Activated effector memory CD4-positive, alpha-beta T cell treated with anti-CD3 and anti-CD28 coated beads, Interleukin-2, amount 50 U/mL, for 16 hours (primary cell): ENCODE measurements around the gene GALNT15.

Experiments
- DNase-seq: peaks from one replicate; pipeline ENCODE4 v3.0.0-alpha.2; 2020

GALNT15 gene

DNA sequence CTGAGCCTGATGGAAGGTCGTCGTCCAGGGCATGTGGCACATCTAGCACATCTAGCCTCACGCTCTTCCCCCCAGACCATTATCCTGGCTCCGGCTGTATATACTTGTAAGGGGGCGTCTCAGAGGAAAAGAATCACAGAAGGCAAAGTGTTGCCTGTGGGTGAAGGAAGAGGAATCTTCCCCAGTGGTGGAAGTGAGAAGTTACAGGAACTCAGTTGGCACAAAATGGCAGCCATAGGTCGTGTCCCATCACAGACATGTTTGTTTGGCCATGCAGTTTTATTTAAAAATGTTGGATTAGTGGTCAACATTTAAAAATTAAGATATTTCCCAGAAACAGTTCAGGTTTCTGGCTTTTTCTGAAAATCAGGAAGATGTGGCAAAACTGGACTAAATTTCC lies 13.6 kb downstream of the GALNT15 start:
- no peak for DNase-seq

DNA sequence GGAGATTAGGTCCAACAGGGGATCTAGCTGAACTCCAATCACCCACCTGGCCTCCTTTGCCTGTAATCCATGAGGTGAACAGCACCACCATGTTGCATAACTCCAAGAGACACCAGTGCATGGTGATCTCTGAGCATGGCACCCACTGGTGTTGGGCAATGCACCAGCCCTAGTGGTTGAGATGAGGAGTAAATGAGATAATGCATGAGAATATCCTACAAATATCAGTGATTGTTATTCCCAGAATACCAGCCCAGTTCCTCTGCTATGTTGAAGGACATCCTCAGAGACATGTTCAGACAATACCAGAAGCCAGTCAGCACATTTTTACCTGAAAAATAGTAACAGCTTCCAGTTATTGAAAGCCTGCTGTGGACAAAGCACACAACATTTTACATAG lies 14.7 kb downstream of the GALNT15 start:
- no peak for DNase-seq

DNA sequence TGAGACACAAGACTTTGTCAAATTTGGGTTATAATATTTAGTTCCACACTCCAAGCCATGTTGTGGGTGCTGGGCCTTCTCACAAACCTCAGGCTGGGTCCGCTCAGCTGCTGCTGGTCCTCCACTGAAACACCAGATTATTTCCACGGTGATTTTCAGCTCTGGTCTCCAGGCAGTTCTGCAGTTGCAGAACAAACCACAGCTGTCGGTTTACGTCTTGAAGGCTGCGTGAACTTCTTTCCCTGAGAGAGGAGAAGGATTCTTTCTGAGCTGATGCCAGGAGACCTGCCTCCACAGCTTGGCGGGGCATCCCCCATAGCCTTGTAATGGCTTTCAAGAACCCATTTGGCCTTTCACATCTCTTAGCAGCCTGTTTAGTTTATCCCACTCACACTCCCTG lies 16.2 kb downstream of the GALNT15 start:
- DNase-seq, result no peak

DNA sequence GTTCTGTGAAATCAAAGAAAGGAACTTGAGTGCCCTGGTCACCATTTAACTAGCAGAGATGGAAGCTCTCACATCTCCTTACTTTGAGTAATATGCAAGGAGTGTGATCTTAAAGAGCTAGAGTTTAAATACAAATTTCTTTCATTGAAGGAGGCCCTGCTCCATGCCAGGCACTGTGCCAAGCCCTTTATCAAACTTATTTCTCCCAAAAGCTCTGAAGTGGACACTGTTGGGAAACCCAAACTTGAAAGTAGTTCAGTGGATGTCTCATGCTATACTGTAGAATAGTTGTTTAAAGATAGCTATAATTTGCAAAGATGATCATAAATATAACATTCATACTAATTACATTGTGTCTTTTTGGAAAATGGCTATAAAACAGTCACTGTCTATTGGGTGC lies 17.1 kb downstream of the GALNT15 start:
- DNase-seq, result no peak

DNA sequence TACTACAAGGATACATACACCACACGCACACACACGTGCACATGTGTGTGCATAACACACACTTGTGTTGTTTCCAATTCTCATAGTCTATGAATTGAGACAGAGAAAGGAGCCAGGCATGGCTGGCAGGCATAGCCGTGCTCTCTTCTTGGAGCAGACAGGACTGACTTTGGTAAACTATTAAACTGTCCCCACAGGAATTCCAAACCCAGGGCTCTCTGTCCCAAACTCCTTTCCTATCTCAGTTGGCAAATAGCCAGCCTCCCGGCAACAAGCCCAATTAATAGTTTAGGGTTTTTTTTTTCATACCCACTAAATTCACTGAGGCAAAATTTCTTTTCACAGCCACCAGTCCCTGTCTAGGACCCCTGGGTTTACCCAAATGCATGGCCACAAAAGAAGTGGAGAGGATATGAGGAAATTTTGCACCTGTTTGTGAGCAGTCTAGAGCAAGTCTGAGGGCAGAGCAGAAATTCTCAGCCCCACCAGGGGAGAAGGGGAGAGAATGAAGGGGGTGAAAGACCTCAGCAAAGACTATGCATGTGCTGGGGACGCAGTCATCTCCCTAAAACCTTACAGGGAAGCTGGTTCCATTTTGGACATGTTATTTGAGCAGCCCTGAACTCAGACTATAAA lies 17.8 kb downstream of the GALNT15 start:
- DNase-seq, result no peak

DNA sequence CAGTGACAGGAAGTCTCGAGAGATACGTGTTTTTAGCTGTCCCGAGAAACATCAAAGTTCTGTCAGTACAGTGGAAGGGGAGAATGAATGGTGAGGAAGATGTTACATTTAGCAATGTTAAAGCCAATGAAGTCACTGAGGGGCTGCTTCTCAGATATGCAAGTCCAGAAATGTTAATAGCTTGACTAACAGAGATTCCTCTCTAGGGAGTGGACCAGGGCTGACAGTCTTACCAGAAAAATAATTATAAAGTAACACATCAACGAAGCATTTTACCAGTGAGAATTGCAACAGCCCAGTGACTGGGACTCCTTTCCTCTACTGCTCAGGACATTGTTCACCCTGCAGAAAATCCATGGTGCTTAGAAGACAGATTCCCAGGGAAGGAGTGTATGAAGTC lies 23.9 kb downstream of the GALNT15 start:
- no peak for DNase-seq

DNA sequence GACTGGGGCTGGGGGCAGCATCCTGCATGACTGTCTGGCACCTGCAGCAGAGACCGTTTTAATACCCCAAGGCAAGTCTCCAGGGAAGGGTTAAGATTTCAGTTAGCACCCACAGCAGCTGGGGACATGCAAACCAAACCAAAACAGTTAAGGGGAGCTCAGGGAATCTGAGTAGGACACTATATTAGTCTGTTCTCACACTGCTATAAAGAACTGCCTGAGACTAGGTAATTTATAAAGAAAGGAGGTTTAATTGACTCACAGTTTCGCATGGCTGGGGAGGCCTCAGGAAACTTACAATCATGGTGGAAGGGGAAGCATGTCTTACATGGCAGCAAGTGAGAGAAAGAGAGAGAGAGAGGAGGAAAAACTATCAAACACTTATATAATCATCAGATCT lies 25.3 kb downstream of the GALNT15 start:
- no peak for DNase-seq

DNA sequence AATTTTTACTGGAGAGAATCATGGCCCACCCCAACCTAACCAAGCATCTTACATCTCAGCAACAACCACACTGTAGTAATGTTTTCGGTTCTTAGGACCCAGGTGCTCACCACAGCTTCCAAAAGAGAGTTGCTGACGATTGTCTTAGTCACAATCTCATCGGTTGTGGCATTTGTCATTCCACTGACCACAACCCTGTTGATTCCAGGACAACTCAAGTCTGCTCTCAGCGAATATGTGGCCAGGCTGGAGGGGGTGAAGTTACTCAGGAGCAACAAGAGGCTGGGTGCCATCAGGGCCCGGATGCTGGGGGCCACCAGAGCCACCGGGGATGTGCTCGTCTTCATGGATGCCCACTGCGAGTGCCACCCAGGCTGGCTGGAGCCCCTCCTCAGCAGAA lies 25.9 kb downstream of the GALNT15 start:
- DNase-seq, result no peak

DNA sequence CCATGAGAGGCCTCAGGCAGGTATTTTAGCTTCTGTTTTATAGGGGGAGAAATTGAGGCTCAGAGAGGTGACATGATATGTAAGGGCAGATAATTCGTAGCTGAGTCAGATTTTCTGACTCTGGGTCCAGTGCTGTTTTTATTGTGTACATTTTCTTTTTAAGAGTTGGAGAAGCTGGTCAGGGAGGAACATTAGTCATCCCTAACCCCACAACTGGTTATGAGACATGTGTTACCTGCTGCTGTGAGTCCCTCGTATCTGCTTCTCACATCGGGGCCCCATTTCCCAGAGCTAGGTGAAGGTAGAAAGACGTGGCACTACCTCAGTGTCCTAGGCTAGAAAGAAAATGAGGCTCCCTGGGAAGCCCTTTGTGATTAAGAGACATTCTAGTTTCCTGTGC lies 28.6 kb downstream of the GALNT15 start:
- no peak for DNase-seq

DNA sequence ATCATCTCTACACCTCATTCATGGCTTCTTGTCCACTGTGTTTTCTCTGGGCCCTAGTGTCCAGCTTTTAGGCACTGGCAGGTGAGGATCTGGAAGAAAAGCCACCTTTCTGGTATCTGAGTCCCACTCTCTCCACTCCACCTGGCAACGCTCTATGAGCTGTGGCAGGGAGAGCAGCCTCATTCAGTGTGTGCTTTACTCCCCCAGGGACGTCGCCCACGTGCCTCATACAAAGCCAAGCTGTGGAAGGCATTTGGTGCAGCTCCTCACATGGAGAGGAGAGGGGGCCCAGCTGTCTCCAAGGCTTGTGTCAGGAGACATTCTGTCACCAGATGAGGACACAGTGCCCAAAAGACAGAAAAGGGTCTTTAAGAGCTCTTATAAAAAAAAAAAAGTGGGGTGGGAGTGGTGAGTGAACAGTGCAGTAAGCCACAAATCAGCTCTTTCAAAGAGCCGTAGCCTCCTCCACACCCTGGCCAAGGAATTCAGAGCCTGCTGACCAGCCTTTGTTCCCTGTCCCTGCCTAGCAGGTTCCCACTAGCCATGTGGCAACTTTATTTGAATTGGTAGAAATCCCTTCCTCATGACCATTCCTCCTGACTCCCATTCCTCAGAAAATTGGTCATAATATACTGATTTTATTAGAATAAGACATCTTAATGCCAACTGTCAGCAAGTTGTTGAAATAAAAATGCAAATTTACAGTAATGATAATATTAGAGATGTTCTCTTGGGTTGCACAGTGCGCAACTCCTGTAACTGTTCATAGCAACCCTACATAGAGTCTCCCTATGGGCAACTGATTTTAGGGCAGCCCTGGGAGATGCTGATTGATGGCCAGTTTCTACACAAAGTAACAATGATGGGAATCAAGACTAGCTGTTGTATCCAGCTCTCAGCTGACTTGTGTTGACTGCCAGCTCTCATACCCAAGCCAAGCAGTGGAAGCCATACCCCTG lies 29.5 kb downstream of the GALNT15 start:
- no peak for DNase-seq

DNA sequence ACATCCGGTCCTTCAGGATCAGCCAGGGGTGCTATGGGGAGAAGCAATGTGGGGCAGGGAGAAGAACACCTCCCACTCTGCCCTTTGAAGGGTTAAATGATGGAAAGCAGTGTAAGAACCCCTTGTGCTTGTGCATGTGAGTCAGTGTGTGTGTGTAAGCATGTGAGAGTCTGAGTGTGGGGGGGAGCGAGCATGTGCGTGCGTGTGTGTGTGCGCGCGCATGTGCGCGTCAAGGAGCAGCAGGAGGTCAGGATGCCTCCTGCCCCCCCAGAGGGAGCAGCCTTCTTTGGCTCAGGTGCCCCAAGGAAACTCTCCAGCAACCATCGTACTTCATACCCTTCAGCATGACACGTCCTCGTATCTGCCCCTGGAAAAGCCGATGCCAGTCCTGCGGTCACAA lies 30.3 kb downstream of the GALNT15 start:
- no peak for DNase-seq

DNA sequence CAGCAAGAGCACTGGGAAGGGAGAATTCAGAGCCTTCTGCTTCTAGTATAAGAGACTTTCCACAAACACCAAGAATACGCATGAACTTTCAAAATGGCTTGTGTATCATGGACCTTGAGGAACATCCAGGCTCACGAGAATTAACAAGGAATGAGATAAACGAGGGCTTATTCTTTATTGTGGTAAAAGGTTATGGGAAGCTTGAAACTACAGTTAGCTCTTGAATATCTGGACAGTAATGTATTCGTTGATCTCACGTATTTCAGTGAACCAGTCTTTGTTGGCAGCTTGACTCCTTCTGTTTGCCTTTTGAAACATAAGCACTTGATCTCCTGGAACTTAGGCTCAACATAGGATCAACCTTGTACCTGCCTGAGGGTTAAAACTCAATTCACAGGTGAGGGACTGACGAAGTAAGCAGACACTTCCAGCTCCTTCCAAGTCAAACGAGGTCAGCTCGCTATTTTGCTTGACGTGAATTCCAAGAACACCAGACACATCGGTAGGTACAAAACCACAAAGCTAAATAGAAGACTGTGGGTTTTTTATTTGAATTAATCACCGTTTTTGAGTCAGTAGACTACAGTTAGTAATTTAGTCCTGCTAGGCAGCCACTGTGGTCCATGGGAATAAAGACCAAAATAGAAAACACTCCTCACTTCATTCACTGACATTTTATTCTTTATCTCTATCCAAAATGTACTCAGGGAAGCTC lies 30.8 kb downstream of the GALNT15 start:
- no peak for DNase-seq

DNA sequence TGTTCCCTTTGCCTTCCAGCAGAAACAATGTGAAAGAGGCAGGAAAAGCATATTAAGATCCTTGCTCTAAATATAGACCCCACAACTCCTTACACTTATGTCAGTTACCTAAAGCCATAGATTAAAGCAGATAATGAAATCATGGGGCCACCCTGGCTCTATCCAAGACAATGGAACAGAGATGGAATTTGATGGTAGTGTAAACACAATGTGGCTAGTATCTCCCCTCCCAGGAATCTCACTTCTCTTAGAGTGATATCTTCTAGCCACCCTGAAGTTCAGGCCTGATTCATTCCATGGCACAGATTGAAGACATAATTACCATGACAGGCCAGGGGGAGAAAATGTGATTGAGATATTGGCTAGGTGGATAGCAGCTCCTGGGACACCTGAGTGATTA lies 32.6 kb downstream of the GALNT15 start:
- no peak for DNase-seq

DNA sequence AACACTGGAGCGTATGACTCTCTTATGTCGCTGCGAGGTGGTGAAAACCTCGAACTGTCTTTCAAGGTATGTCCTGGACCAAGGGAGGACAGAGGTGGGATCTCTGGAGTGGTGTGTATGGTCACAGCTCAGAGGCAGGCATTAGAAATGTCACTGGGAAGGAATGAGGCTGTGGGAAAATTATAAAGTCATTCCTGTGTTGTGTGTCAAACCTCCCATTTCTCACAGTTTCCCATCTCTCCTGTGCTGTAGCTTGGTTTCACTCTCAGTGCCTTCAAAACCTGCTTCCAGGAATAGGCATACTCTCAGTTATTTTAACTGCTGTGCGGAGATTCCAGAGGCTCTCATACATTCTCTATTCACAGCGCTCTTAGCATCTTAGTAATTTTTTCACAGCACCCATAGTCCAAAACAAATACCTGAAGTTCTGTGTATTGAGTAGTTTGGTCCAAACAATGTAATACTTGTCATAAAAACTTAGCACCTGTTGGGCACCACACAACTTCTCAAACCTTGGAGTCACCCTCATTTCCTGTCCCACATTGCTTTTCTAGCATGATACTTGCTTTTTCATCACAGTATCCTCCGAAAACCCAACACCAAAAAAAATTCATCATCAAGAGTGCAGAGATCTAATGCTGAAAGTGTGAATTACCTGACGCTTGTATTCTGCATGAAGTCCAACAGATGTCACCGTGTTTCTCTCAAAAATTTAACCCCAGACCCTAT lies 36.9 kb downstream of the GALNT15 start:
- DNase-seq, result no peak

DNA sequence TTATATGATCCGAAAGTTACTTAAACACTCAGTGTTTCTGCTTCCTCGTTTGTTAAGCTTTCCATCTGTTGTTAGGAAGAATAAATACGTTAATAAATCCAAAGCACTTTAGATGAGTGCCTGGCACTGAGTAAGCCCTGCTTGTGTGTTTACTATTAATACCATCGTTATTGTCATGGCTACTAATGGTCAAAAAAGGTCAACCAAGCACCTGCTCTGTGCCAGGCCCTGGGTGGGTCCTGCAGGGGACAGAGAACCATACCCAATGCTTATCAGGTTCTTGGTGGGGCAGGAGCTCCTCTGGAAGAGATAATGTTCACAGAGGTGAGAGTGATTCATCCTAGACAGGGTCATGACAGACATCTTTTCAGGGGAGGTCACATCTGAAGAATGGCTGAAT lies 39.9 kb downstream of the GALNT15 start:
- no peak for DNase-seq

DNA sequence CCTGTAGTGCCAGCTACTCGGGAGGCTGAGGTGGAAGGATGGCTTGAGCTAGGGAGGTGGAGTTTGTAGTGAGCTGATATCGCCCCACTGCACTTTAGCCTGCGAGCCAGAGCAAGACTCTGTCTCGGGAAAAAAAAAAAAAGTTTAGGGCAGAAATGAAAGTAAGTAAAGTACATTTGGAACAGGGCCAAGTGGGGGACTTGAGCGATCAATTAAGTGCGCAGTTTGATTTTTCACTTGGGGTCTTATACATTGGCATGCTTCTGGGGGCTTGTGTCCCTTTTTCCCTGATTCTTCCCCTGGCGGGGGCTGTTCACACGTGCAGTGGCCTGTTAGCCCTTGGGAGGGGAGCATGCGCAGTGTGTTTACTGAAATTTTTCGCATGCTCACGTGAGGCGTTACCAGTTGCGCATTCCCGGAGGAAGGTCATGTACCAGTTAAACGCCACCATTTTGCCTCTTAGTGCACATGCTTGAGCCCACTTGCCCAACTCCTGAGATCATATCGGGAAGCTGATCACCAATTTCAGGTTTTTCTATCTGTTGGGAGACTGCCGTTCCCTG lies 42.0 kb downstream of the GALNT15 start:
- DNase-seq, result no peak

DNA sequence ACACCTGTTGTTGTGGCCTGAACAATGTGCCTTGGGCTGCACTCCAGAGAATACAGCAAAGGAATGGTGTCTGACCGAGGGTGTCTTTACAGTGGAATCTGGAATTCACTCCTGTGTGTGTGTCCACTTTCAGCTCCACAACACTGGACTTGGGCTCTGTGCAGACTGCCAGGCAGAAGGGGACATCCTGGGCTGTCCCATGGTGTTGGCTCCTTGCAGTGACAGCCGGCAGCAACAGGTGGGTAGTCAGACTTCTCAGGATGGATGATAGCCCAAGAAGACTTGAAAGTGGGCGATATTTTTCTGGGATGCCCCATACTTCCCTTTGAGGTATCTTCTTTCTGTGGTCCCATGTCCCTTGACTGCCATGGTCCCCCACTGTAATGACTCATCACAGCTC lies 45.3 kb downstream of the GALNT15 start:
- no peak for DNase-seq

DNA sequence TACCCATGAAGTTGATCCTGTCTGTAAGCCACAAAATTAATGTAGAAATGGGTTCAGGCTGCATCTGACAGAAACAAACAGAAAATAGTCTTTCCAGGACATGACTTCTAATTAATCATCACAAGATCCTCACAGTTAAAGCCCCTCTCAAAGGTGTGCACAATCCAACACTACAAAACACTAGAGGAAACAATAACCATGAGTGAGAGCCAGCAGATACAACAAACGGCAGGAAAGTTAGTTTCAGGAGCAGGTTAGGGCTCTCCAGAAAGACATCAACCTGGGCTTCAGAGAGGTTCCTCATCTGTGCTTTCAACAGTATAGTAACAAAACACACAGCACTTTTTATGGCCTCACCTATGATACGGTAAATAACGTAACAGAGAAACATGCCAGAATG lies 47.5 kb downstream of the GALNT15 start:
- DNase-seq, result no peak

DNA sequence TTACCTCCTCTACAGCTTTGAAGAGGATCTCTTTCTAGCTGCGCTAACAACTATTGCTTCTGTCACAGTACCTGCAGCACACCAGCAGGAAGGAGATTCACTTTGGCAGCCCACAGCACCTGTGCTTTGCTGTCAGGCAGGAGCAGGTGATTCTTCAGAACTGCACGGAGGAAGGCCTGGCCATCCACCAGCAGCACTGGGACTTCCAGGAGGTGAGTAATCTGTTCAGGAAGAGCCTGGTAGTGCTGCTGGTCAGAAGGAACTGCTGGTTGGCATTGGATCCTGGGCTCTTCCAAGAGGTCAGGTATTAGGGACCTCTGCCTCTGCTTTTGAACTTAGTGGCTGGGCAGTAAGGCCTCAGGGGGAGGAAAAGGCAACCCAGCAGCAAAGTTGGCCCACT lies 48.1 kb downstream of the GALNT15 start:
- no peak for DNase-seq

DNA sequence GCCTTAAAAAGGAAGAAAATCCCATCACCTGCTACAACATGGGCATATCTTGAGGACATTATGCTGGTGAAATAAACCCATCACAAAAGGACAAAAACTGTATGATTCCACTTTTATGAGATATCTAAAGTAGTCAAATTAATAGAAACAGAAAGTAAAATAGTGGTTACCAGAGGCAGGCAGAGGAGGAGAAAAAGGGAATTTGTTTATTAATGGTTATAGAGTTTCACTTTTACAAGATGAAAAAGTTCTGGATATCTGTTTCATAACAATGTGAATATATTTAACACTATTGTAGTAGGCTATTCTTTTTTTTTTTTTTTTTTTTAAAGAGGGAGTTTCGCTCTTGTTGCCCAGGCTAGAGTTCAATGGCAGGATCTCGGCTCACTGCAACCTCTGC lies 49.8 kb downstream of the GALNT15 start:
- no peak for DNase-seq

DNA sequence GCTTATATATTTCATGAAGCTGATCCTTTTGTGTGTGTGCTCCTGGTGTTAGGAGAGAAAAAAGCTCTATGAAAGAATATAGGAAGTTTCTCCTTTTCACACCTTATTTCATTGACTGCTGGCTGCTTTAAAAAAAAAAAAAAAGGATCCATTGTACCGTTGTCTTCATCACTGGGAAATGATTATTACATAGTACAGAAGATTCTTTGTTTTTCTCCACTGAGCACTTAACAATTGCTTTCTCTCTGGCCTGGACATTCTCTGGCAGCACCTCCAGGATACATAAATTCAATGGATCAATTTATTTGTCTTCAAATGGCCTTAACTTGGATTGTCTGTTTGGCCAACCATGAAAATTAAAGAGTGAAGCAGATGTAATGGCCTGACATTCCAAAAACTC lies 53.1 kb downstream of the GALNT15 start:
- no peak for DNase-seq

DNA sequence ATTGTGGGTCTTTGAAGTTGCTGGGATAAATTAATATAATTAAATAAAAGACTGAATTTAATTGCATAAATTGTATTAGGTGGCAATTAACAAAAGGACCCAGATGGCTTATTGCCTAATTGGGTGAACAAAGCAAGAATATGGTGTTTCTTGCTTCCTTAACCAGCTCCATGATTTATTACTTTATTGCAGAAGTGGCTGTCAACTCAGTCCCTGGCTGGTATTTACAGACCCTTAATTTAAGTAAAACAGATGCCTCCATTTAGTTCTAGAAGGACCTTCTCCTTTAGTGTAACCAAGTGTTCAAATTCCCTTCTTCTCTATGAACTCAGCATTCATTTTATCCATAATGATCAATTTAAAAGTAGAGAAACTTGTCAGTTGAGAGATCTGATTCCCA lies 55.2 kb downstream of the GALNT15 start:
- no peak for DNase-seq

DNA sequence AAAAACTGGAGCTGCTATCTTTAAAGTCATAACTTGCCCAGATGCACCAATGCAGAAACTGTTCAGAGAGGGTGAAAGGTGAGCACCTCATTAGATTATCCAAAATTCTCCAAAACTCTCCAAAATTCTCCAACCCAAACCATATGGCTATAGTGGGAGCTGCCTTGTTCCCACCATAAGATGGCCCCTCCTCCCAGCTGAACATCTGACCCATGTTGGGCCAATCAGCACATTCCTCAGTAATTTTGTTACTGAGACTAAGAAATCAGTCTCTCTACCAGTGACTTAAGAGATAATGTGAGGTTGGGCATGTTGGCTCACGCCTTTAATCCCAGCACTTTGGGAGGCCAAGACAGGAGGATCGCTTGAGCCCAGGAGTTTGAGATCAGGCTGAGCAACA lies 57.5 kb downstream of the GALNT15 start:
- no peak for DNase-seq
